Activated naive CD4-positive, alpha-beta T cell treated with anti-CD3 and anti-CD28 coated beads for 36 hours (primary cell): ENCODE data around the gene FRMD5. TPM values are rescaled to one million over a fixed set of nuclear protein-coding genes. Genes with fewer than 3 reads are reported as not detected.

ENCODE experiments used
- CTCF ChIA-PET: fragments of 350-600 bp; sonication (Branson Sonifier 250); formaldehyde crosslinking; loops from one replicate; lab custom pipeline; 2021; ENCODE audit warnings: antibody characterized with exemption; lab: Charles Lee
- DNase-seq: peaks from one replicate; pipeline ENCODE4 v3.0.0-alpha.2; 2020
- H3K27ac Mint-ChIP-seq: one replicate; pipeline ENCODE4 v1.8.0; 2021; ENCODE audit warnings: mild to moderate bottlenecking, mixed read lengths
- H3K27me3 Mint-ChIP-seq: one replicate; pipeline ENCODE4 v1.8.0; 2021; ENCODE audit warnings: low read depth, mixed read lengths
- H3K36me3 Mint-ChIP-seq: one replicate; pipeline ENCODE4 v1.8.0; 2021; ENCODE audit warnings: low read depth, mixed read lengths
- H3K4me1 Mint-ChIP-seq: one replicate; pipeline ENCODE4 v1.8.0; 2021; ENCODE audit warnings: low read depth, mixed read lengths
- H3K4me3 Mint-ChIP-seq: one replicate; pipeline ENCODE4 v1.8.0; 2021; ENCODE audit warnings: mild to moderate bottlenecking, moderate library complexity, mixed read lengths
- H3K9me3 Mint-ChIP-seq: one replicate; pipeline ENCODE4 v1.8.0; 2021; ENCODE audit warnings: mixed read lengths
- intact Hi-C: fragments of 100-400 bp; cut with micrococcal nuclease; formaldehyde crosslinking; loops from one replicate; pipeline ENCODE4 v1.15.1; 2023
- total RNA-seq, 2 experiments: library from RNA; stranded (reverse); gene quantifications; one replicate each; pipeline ENCODE4 v1.2.3, GENCODE V29; 2021

The FRMD5 gene
- total RNA-seq, 2 experiments from 2014 or later = 0.37 to 0.50 TPM

GRCh38 chr15:43950531-43950930 is 244.5 kb downstream of the FRMD5 start:
- CTCF ChIA-PET = interaction anchor here (0.6 to 1.2 kb wide), 2 partner anchors 15 to 69 kb away, joined by 3 to 4 read pairs; no protein-coding TSS in a partner anchor

GRCh38 chr15:43948691-43949325 is 246.3 kb downstream of the FRMD5 start:
- DNase-seq = no peak
- H3K4me3 Mint-ChIP-seq = no peak overlapping the region
- intact Hi-C loops = no loop called here
- peaks cover 3% of the 10 kb centered on the region for H3K27me3 Mint-ChIP-seq
- CTCF ChIA-PET = interaction anchor here (0.7 to 1.6 kb wide), 3 partner anchors 26 to 117 kb away, joined by 3 to 7 read pairs (median 3); no protein-coding TSS in a partner anchor
- peaks cover 16% of the 10 kb centered on the region for H3K4me1 Mint-ChIP-seq
- H3K36me3 Mint-ChIP-seq = no peaks in the 10 kb centered on the region
- peak overlapping the region; percentile 8 for H3K27ac Mint-ChIP-seq
- no peaks in the 10 kb centered on the region for H3K9me3 Mint-ChIP-seq

More at GRCh38 chr15:43950531-43950930, 244.5 kb downstream of the FRMD5 start:
- Mint-ChIP-seq H3K27ac (no peak overlapping the region), H3K4me3 (no peak overlapping the region), H3K4me1 (peaks cover 22% of the 10 kb centered on the region), H3K27me3 (peaks cover 3% of the 10 kb centered on the region), H3K9me3 (no peaks in the 10 kb centered on the region), H3K36me3 (no peaks in the 10 kb centered on the region)
- intact Hi-C loops = no loop called here
- DNase-seq = no peak

- Mint-ChIP-seq H3K27me3 (peaks cover 2% of the 10 kb centered on the region), H3K36me3 (no peaks in the 10 kb centered on the region), H3K4me3 (no peak overlapping the region), H3K9me3 (no peaks in the 10 kb centered on the region), H3K27ac (no peak overlapping the region), H3K4me1 (peaks cover 8% of the 10 kb centered on the region)
- CTCF ChIA-PET = no interaction called here
- intact Hi-C loops = no loop called here
- DNase-seq = no peak
Measured at GRCh38 chr15:43943511-43943910, 251.6 kb downstream of the FRMD5 start.

- Mint-ChIP-seq H3K36me3 (no peaks in the 10 kb centered on the region), H3K9me3 (no peaks in the 10 kb centered on the region), H3K27ac (no peak overlapping the region), H3K27me3 (peaks cover 2% of the 10 kb centered on the region), H3K4me1 (no peaks in the 10 kb centered on the region), H3K4me3 (no peak overlapping the region)
- intact Hi-C loops = no loop called here
- DNase-seq = no peak
- CTCF ChIA-PET = interaction anchor here (0.6 to 1.0 kb wide), 2 partner anchors 124 to 448 kb away, joined by 4 to 5 read pairs; no protein-coding TSS in a partner anchor
Measured at GRCh38 chr15:43942194-43942593, 252.9 kb downstream of the FRMD5 start.

GRCh38 chr15:43941555-43941954 is 253.5 kb downstream of the FRMD5 start:
- no peaks in the 10 kb centered on the region for H3K9me3 Mint-ChIP-seq
- H3K27me3 Mint-ChIP-seq = peaks cover 2% of the 10 kb centered on the region
- H3K36me3 Mint-ChIP-seq = no peaks in the 10 kb centered on the region
- intact Hi-C loops = no loop called here
- H3K4me1 Mint-ChIP-seq = no peaks in the 10 kb centered on the region
- CTCF ChIA-PET = interaction anchor here (0.6 to 1.0 kb wide), 3 partner anchors 124 to 1147 kb away, joined by 3 to 5 read pairs (median 4); no protein-coding TSS in a partner anchor
- H3K4me3 Mint-ChIP-seq = no peak overlapping the region
- no peak for DNase-seq
- no peak overlapping the region for H3K27ac Mint-ChIP-seq

- Mint-ChIP-seq H3K4me3 (no peak overlapping the region), H3K27ac (no peak overlapping the region), H3K9me3 (no peaks in the 10 kb centered on the region), H3K4me1 (no peaks in the 10 kb centered on the region), H3K36me3 (no peaks in the 10 kb centered on the region), H3K27me3 (peaks cover 4% of the 10 kb centered on the region)
- intact Hi-C loops = no loop called here
- CTCF ChIA-PET = interaction anchor here (0.7 to 1.0 kb wide), 2 partner anchors 125 to 1148 kb away, joined by 3 to 4 read pairs; no protein-coding TSS in a partner anchor
- no peak for DNase-seq
Measured at GRCh38 chr15:43941071-43941470, 254.0 kb downstream of the FRMD5 start.

GRCh38 chr15:43939070-43939469 is 256.0 kb downstream of the FRMD5 start:
- intact Hi-C loops = loop anchor here (1.0 kb wide), 1 partner anchor 127 kb away; no protein-coding TSS in a partner anchor
- Mint-ChIP-seq H3K4me1 (no peaks in the 10 kb centered on the region), H3K36me3 (no peaks in the 10 kb centered on the region), H3K4me3 (no peak overlapping the region), H3K9me3 (no peaks in the 10 kb centered on the region), H3K27me3 (peaks cover 4% of the 10 kb centered on the region), H3K27ac (no peak overlapping the region)
- peak; percentile 38 for DNase-seq
- CTCF ChIA-PET = interaction anchor here (0.6 to 1.2 kb wide), 2 partner anchors 128 to 382 kb away, joined by 3 to 5 read pairs; no protein-coding TSS in a partner anchor

GRCh38 chr15:43934480-43934879 is 260.6 kb downstream of the FRMD5 start:
- intact Hi-C loops = no loop called here
- Mint-ChIP-seq H3K9me3 (no peaks in the 10 kb centered on the region), H3K4me3 (no peak overlapping the region), H3K4me1 (no peaks in the 10 kb centered on the region), H3K27ac (no peak overlapping the region), H3K27me3 (peaks cover 10% of the 10 kb centered on the region), H3K36me3 (no peaks in the 10 kb centered on the region)
- DNase-seq = no peak
- CTCF ChIA-PET = no interaction called here

- peaks cover 10% of the 10 kb centered on the region for H3K27me3 Mint-ChIP-seq
- no peak for DNase-seq
- H3K36me3 Mint-ChIP-seq = no peaks in the 10 kb centered on the region
- no peak overlapping the region for H3K27ac Mint-ChIP-seq
- CTCF ChIA-PET = interaction anchor here (1.1 kb wide), 1 partner anchor 133 kb away, joined by 3 read pairs; no protein-coding TSS in a partner anchor
- no peak overlapping the region for H3K4me3 Mint-ChIP-seq
- H3K9me3 Mint-ChIP-seq = no peaks in the 10 kb centered on the region
- intact Hi-C loops = no loop called here
- no peaks in the 10 kb centered on the region for H3K4me1 Mint-ChIP-seq
Measured at GRCh38 chr15:43932907-43933306, 262.2 kb downstream of the FRMD5 start.

GRCh38 chr15:43931790-43932435 is 263.2 kb downstream of the FRMD5 start:
- no peaks in the 10 kb centered on the region for H3K36me3 Mint-ChIP-seq
- H3K27me3 Mint-ChIP-seq = peaks cover 10% of the 10 kb centered on the region
- CTCF ChIA-PET = interaction anchor here (1.1 kb wide), 1 partner anchor 134 kb away, joined by 3 read pairs; no protein-coding TSS in a partner anchor
- intact Hi-C loops = no loop called here
- H3K9me3 Mint-ChIP-seq = no peaks in the 10 kb centered on the region
- no peak overlapping the region for H3K27ac Mint-ChIP-seq
- H3K4me1 Mint-ChIP-seq = no peaks in the 10 kb centered on the region
- DNase-seq = no peak
- no peak overlapping the region for H3K4me3 Mint-ChIP-seq

- H3K4me1 Mint-ChIP-seq = no peaks in the 10 kb centered on the region
- H3K4me3 Mint-ChIP-seq = no peak overlapping the region
- H3K36me3 Mint-ChIP-seq = no peaks in the 10 kb centered on the region
- no peak for DNase-seq
- intact Hi-C loops = no loop called here
- peaks cover 7% of the 10 kb centered on the region for H3K27me3 Mint-ChIP-seq
- CTCF ChIA-PET = interaction anchor here (0.6 to 1.6 kb wide), 2 partner anchors 135 to 1225 kb away, joined by 3 to 6 read pairs; no protein-coding TSS in a partner anchor
- no peak overlapping the region for H3K27ac Mint-ChIP-seq
- no peaks in the 10 kb centered on the region for H3K9me3 Mint-ChIP-seq
Measured at GRCh38 chr15:43931119-43931518, 264.0 kb downstream of the FRMD5 start.

GRCh38 chr15:43930556-43930955 is 264.5 kb downstream of the FRMD5 start:
- Mint-ChIP-seq H3K27me3 (peaks cover 7% of the 10 kb centered on the region), H3K36me3 (no peaks in the 10 kb centered on the region), H3K27ac (no peak overlapping the region), H3K4me3 (no peak overlapping the region), H3K4me1 (no peaks in the 10 kb centered on the region), H3K9me3 (no peaks in the 10 kb centered on the region)
- DNase-seq = no peak
- CTCF ChIA-PET = interaction anchor here (0.6 to 1.6 kb wide), 3 partner anchors 17 to 1224 kb away, joined by 3 to 6 read pairs (median 3); no protein-coding TSS in a partner anchor
- intact Hi-C loops = no loop called here
